Breast epithelium (tissue), 3 donors: Measurements from ENCODE around the gene TRPV2.

Experiments used
- POLR2A ChIP-seq: fragments of 450-650 bp; IDR thresholded peaks from one replicate; pipeline ENCODE4 v1.6.1; 2016; ENCODE audit warnings: antibody characterized with exemption, mild to moderate bottlenecking, moderate library complexity
- POLR2AphosphoS5 ChIP-seq, 3 donors: sonication (generic); formaldehyde crosslinking; IDR thresholded peaks; one replicate each; pipeline ENCODE4 v1.6.1; 2017; ENCODE audit warnings: antibody characterized with exemption in 3 of 3
- TF ChIP-seq, protein P1 (sequence below), 3 donors: fragments of 450-650 bp; IDR thresholded peaks; one replicate each; pipeline ENCODE4 v1.5.1; 2016 to 2017; ENCODE audit warnings: antibody characterized with exemption in 3 of 3, mild to moderate bottlenecking in 3 of 3, moderate library complexity in 3 of 3

DNA sequence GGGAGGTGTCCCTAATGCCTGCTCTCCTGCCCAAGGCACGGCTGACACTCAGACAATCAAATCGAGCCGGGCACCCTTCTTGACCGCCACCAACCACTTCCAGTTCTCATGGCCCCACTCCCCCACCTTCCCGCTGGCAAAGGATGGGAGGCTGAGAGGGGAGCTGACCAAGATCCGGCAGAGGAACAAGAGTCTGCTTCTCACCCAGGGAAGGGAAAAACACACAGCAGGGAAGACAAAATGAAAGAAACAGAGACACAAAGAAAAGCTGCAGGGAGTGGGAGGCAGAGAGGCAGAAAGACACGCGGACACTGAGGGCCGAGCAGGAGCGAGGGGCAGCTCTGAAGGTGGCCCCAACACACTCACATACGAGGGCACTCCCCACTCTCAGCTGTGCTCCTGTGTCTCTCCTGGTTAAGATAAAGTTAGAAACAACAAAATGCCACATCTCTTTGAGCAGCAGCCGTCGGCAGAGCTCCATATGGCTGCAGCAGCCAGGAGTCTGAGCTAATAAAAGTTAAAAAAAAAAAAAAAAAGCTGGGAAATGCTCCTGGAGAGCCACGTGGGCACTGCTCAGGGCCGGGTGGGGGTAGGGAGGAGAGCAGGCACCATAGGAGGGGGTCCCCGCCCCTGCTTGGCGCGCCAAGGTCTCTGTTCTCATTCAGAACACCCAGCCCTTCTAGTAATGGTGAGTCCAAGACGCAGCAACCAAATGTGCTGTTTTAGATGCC, 69.2 kb downstream of the TRPV2 start:
- TF ChIP-seq, protein P1, sequence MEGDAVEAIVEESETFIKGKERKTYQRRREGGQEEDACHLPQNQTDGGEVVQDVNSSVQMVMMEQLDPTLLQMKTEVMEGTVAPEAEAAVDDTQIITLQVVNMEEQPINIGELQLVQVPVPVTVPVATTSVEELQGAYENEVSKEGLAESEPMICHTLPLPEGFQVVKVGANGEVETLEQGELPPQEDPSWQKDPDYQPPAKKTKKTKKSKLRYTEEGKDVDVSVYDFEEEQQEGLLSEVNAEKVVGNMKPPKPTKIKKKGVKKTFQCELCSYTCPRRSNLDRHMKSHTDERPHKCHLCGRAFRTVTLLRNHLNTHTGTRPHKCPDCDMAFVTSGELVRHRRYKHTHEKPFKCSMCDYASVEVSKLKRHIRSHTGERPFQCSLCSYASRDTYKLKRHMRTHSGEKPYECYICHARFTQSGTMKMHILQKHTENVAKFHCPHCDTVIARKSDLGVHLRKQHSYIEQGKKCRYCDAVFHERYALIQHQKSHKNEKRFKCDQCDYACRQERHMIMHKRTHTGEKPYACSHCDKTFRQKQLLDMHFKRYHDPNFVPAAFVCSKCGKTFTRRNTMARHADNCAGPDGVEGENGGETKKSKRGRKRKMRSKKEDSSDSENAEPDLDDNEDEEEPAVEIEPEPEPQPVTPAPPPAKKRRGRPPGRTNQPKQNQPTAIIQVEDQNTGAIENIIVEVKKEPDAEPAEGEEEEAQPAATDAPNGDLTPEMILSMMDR (IDR thresholded peaks at IDR 0.05): no peak
- TF ChIP-seq POLR2A (no peak), POLR2AphosphoS5 (IDR thresholded peaks at IDR 0.05) (no peak)
